Measurements from ENCODE around the gene PPOX. TPM values are rescaled to one million over a fixed set of nuclear protein-coding genes. Genes with fewer than 3 reads are reported as not detected.

PPOX gene
- total RNA-seq, 2 donors from 2014 or later: 46.4 to 47.2 TPM

DNA sequence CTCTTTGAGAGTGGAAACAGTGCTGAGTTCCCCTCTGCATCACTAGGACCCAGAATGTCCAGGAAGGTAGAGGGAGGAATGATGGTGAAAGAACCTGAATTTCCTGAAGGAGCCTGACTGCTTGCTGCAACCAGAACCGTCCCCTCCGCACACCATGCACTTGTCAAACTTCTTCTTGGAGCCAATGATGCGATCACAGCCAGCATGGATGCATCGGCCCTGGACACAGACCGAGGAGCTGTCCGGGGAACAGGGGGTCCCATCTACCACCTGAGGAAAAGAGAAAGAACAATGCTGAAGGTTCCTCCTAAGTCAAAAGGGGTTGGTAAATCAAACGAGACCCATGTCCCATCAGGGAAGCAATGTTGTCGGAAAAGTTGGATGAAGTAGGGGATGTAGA, 25.7 kb downstream of the PPOX start:
- no peaks in the 10 kb centered on the region for H3K4me1 ChIP-seq (ENCODE audit: control insufficient read depth, insufficient read depth, low read length)
- Mint-ChIP-seq H3K27ac (peak overlapping the region; percentile 18), H3K4me3 (no peak overlapping the region), H3K27me3 (ENCODE audit: insufficient read depth) (no peaks in the 10 kb centered on the region), H3K9me3 (no peaks in the 10 kb centered on the region), H3K36me3 (ENCODE audit: low read depth) (no peaks in the 10 kb centered on the region), H3K4me1 (peaks cover 8% of the 10 kb centered on the region)
- no peak overlapping the region for H3K9ac ChIP-seq (ENCODE audit: extremely low read depth, low read length, poor library complexity, severe bottlenecking)
- H3K9me3 ChIP-seq (ENCODE audit: control insufficient read depth, low read length): no peaks in the 10 kb centered on the region
- no peak overlapping the region for H3K27ac ChIP-seq (ENCODE audit: low read depth, low read length)
- H3K4me3 ChIP-seq (ENCODE audit: low read length): no peak overlapping the region
- H3K27me3 ChIP-seq (ENCODE audit: control insufficient read depth, insufficient read depth, low read length, poor library complexity, severe bottlenecking): no peaks in the 10 kb centered on the region
- no peak for DNase-seq
- H3K36me3 ChIP-seq (ENCODE audit: control insufficient read depth, insufficient read depth, low read length): no peaks in the 10 kb centered on the region
- TF ChIP-seq, protein P1, sequence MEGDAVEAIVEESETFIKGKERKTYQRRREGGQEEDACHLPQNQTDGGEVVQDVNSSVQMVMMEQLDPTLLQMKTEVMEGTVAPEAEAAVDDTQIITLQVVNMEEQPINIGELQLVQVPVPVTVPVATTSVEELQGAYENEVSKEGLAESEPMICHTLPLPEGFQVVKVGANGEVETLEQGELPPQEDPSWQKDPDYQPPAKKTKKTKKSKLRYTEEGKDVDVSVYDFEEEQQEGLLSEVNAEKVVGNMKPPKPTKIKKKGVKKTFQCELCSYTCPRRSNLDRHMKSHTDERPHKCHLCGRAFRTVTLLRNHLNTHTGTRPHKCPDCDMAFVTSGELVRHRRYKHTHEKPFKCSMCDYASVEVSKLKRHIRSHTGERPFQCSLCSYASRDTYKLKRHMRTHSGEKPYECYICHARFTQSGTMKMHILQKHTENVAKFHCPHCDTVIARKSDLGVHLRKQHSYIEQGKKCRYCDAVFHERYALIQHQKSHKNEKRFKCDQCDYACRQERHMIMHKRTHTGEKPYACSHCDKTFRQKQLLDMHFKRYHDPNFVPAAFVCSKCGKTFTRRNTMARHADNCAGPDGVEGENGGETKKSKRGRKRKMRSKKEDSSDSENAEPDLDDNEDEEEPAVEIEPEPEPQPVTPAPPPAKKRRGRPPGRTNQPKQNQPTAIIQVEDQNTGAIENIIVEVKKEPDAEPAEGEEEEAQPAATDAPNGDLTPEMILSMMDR (conservative IDR thresholded peaks at IDR 0.05): no peak
- WGBS, 2 experiments (ENCODE audit: insufficient coverage in 1 of 2, insufficient read length in 1 of 2): 83 to 98% methylated on average over 6 to 8 of the region's 8 CpGs

DNA sequence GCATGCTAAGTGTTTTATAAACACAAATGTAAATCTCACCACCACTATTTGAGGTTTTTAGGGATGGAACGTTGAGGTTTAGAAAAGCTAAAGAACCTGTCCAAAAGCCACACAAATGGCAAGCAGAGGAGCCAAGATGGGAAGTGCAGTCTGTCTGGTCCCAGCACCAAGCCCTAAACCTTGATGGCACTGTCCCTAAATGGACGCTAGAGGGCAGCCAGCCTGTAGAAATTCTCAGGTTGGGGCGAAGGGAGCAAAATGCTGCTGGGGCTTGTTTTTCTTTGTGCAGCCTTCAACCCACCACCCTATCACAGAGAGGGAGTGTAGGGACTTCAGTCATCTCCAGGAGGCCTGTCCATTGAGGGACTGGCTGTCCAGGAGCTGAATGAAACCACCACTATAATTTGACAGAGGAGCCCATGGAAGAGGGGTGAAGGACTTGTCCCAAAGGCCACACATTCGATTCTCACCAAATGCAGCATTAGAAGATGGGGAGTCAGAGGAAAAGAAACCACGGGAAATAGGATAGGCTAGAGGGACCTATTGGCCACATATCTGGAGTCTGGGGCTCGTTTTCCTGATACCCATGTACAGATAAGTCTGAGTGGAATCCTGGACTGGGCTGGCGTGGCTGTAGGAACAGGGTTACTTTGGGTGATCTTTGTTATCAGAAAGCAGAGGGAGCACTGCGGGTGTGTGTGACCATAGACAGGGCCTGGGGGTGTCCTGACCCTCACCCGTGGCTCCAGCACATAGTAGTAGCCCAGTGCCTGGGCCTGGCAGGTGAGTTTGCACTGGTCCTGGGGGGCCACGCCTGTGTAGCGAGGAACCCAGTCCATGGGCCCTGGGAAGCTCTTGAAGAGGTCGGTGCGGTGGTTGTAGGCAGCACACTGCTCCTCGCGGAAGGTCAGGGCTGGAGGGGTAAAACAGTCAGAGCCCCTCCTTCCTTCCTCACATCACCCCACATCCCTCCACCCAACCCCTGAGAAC, 26.5 kb downstream of the PPOX start:
- H3K4me3 Mint-ChIP-seq: no peak overlapping the region
- Histone ChIP-seq H3K9me3 (ENCODE audit: control insufficient read depth, low read length) (no peaks in the 10 kb centered on the region), H3K36me3 (ENCODE audit: control insufficient read depth, insufficient read depth, low read length) (no peaks in the 10 kb centered on the region)

DNA sequence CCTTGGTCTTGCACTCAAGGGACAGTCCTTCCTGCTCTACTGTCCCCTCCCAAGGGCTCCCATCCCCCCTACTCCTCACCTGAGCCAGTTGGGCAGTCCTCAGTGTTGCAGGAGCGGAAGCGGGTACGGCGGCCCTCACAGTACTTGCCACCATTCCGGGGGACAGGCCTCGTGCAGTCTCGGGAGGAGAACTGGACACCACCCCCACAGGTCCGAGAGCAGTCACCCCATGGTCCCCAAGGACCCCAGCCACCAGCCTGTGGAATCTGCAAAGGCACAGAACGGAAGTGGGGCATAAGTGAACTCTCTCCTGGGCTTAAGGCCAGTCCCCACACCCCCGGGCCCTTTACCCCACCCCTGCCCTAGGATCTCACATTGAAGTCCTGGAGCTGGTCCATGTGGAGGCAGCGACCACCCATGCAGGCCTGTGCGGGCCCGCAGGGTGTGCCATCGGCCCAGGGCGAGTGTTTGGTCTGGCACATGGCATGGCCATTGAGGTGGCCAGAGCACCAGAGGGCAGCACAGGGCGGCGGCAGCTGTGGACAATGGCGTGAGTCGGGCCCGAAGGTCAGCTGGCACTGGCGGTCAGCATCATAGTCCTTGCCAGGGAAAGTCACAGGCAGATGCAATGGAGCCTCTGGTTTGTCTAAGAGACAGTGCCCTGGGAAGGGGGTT, 27.5 kb downstream of the PPOX start:
- Histone ChIP-seq H3K4me1 (ENCODE audit: control insufficient read depth, insufficient read depth, low read length) (peaks cover 4% of the 10 kb centered on the region), H3K4me3 (ENCODE audit: low read length) (no peak overlapping the region), H3K9ac (ENCODE audit: extremely low read depth, low read length, poor library complexity, severe bottlenecking) (no peak overlapping the region), H3K27me3 (ENCODE audit: control insufficient read depth, insufficient read depth, low read length, poor library complexity, severe bottlenecking) (no peaks in the 10 kb centered on the region), H3K36me3 (ENCODE audit: control insufficient read depth, insufficient read depth, low read length) (no peaks in the 10 kb centered on the region), H3K9me3 (ENCODE audit: control insufficient read depth, low read length) (no peaks in the 10 kb centered on the region), H3K27ac (ENCODE audit: low read depth, low read length) (no peak overlapping the region)
- TF ChIP-seq, protein P1 (conservative IDR thresholded peaks at IDR 0.05): peak; percentile 12
- no peak overlapping the region for H3K27ac Mint-ChIP-seq
- H3K4me1 Mint-ChIP-seq: peaks cover 26% of the 10 kb centered on the region
- DNase-seq: no peak
- H3K4me3 Mint-ChIP-seq: no peak overlapping the region
- 94 to 99% methylated on average over 14 to 21 of the region's 21 CpGs for WGBS, 2 experiments (ENCODE audit: insufficient coverage in 1 of 2, insufficient read length in 1 of 2)
- H3K9me3 Mint-ChIP-seq: no peaks in the 10 kb centered on the region
- no peaks in the 10 kb centered on the region for H3K27me3 Mint-ChIP-seq (ENCODE audit: insufficient read depth)
- no peaks in the 10 kb centered on the region for H3K36me3 Mint-ChIP-seq (ENCODE audit: low read depth)

More for the DNA sequence above, 26.5 kb downstream of the PPOX start:
- WGBS, 2 experiments (ENCODE audit: insufficient coverage in 1 of 2, insufficient read length in 1 of 2): 66 to 73% methylated on average over 4 to 14 of the region's 15 CpGs
- H3K36me3 Mint-ChIP-seq (ENCODE audit: low read depth): no peaks in the 10 kb centered on the region
- H3K27ac Mint-ChIP-seq: peak overlapping the region; percentile 62
- Histone ChIP-seq H3K27me3 (ENCODE audit: control insufficient read depth, insufficient read depth, low read length, poor library complexity, severe bottlenecking) (no peaks in the 10 kb centered on the region), H3K4me3 (ENCODE audit: low read length) (no peak overlapping the region), H3K4me1 (ENCODE audit: control insufficient read depth, insufficient read depth, low read length) (no peaks in the 10 kb centered on the region), H3K27ac (ENCODE audit: low read depth, low read length) (no peak overlapping the region), H3K9ac (ENCODE audit: extremely low read depth, low read length, poor library complexity, severe bottlenecking) (no peak overlapping the region)
- H3K9me3 Mint-ChIP-seq: no peaks in the 10 kb centered on the region
- peak; percentile 87 for DNase-seq
- TF ChIP-seq, protein P1 (conservative IDR thresholded peaks at IDR 0.05): peak; percentile 89
- H3K27me3 Mint-ChIP-seq (ENCODE audit: insufficient read depth): no peaks in the 10 kb centered on the region
- H3K4me1 Mint-ChIP-seq: peaks cover 16% of the 10 kb centered on the region

Data from endodermal cell (in vitro differentiated cells).